Brain microvascular endothelial cell (primary cell): ENCODE results near the gene HBD.
"Not testable (repeated sequence)": the region's sequence is repeated elsewhere in the genome, so short reads cannot be mapped to it uniquely, and the experiment has no call there.

Experiments
- DNase-seq: peaks from one replicate; pipeline ENCODE4 v3.0.0-alpha.2; 2020
- H3K27ac ChIP-seq: fragments of 250-450 bp; sonication (Bioruptor Pico); 2 replicates; pipeline ENCODE4 v1.5.1; 2020; ENCODE audit warnings: mild to moderate bottlenecking, moderate library complexity
- H3K27me3 ChIP-seq: fragments of 250-450 bp; sonication (Bioruptor Pico); replicated peaks from 2 replicates; pipeline ENCODE4 v1.5.1; 2020; ENCODE audit warnings: mild to moderate bottlenecking
- H3K36me3 ChIP-seq: fragments of 250-450 bp; sonication (Bioruptor Pico); replicated peaks from 2 replicates; pipeline ENCODE4 v1.5.1; 2020; ENCODE audit warnings: mild to moderate bottlenecking
- H3K4me3 ChIP-seq: 2 replicates; pipeline ENCODE4 v1.5.1; 2011; ENCODE audit warnings: low read depth, mild to moderate bottlenecking, control low read depth, low read length, moderate library complexity
- CTCF ChIP-seq: IDR thresholded peaks from 2 replicates; pipeline ENCODE4 v1.5.1; 2011; ENCODE audit warnings: low read depth, mild to moderate bottlenecking, moderate library complexity, low read length, control low read depth, inconsistent platforms; ENCODE audit errors: missing control alignments
- in situ Hi-C: cut with HindIII; loops from 2 replicates; pipeline ENCODE4 v1.10.0; 2017; ENCODE audit warnings: low sequenced_read_pairs, low pct_ligation_motif_present

HBD gene

GRCh38 chr11:5258543-5259262 lies 24.4 kb upstream of the HBD start:
- Histone ChIP-seq H3K4me3 (no peak overlapping the region), H3K27me3 (no peaks in the 10 kb centered on the region), H3K36me3 (no peaks in the 10 kb centered on the region), H3K27ac (no peak overlapping the region)
- in situ Hi-C loops, result no loop called here
- DNase-seq, result no peak
- TF ChIP-seq CTCF, result no peak

- no peaks in the 10 kb centered on the region for H3K27me3 ChIP-seq
- no peak overlapping the region for H3K27ac ChIP-seq
- H3K4me3 ChIP-seq, result no peak overlapping the region
- TF ChIP-seq CTCF, result no peak
- in situ Hi-C loops, result no loop called here
- no peaks in the 10 kb centered on the region for H3K36me3 ChIP-seq
- DNase-seq, result no peak
Measured at GRCh38 chr11:5257296-5257695, 23.0 kb upstream of the HBD start.

- H3K4me3 ChIP-seq, H3K36me3 ChIP-seq, H3K27me3 ChIP-seq, DNase-seq, H3K27ac ChIP-seq, in situ Hi-C loops: not testable (repeated sequence)
Measured at GRCh38 chr11:5254646-5255413, 20.5 kb upstream of the HBD start, which contains the start of gene HBG2. Gene HBG2, minus strand, starts transcription at chr11:5254781. Its CDS starts 53 bp downstream, at chr11:5254728.

- in situ Hi-C loops, H3K27me3 ChIP-seq, H3K36me3 ChIP-seq, H3K4me3 ChIP-seq, H3K27ac ChIP-seq, DNase-seq: not testable (repeated sequence)
Measured at GRCh38 chr11:5254023-5254422, 19.7 kb upstream of the HBD start.

GRCh38 chr11:5253440-5253839 lies 19.2 kb upstream of the HBD start:
- DNase-seq, H3K27me3 ChIP-seq, H3K4me3 ChIP-seq, H3K36me3 ChIP-seq, H3K27ac ChIP-seq, in situ Hi-C loops: not testable (repeated sequence)

- H3K27me3 ChIP-seq, result no peaks in the 10 kb centered on the region
- no peaks in the 10 kb centered on the region for H3K36me3 ChIP-seq
- H3K4me3 ChIP-seq, result no peak overlapping the region
- TF ChIP-seq CTCF, result no peak
- H3K27ac ChIP-seq, result no peak overlapping the region
- in situ Hi-C loops, result no loop called here
- no peak for DNase-seq
Measured at GRCh38 chr11:5252919-5253265, 18.6 kb upstream of the HBD start.

- no peak for TF ChIP-seq CTCF
- Histone ChIP-seq H3K27ac (no peak overlapping the region), H3K36me3 (no peaks in the 10 kb centered on the region), H3K4me3 (no peak overlapping the region), H3K27me3 (no peaks in the 10 kb centered on the region)
- in situ Hi-C loops, result no loop called here
- DNase-seq, result no peak
Measured at GRCh38 chr11:5252192-5252918, 18.1 kb upstream of the HBD start.
